HepG2 (cell line): Measurements from ENCODE around the gene HYLS1. TPM values are rescaled to one million over a fixed set of nuclear protein-coding genes. Genes with fewer than 3 reads are reported as not detected.

Experiments
- ATAC-seq: fragments of 200-7000 bp; cut with Tn5 transposase; 3 replicates; pipeline ENCODE4 v1.9.1; 2020; ENCODE audit warnings: mild to moderate bottlenecking, moderate library complexity
- BruUV-seq: library from RNA; stranded (reverse); fragments of 400-500 nt; replicated peaks from 2 replicates; lab custom pipeline; 2021; lab: Mats Ljungman, UMichigan
- CTCF ChIA-PET: fragments of 300-600 bp; formaldehyde crosslinking; extraction: SDS; loops from one replicate; lab custom pipeline; 2021; ENCODE audit warnings: low total read pairs, inconsistent platforms, low intra/inter-chr PET ratio; lab: Yijun Ruan, JAX
- POLR2A ChIA-PET: fragments of 350-600 bp; sonication (Branson Sonifier 250); formaldehyde crosslinking; loops from one replicate; lab custom pipeline; 2020; ENCODE audit warnings: antibody characterized with exemption, inconsistent platforms; lab: Yijun Ruan, JAX
- DNase-seq: peaks from one replicate; pipeline ENCODE4 v3.0.0-alpha.2; 2015; ENCODE audit warnings: low spot score
- FAIRE-seq: peaks from 3 replicates; lab custom pipeline; 2011; peaks lifted over from hg19 to GRCh38; lab: Jason Lieb, UNC
- H2AFZ ChIP-seq: one replicate; pipeline ENCODE4 v1.6.1; 2011; ENCODE audit warnings: low read length, inconsistent platforms
- H3K27ac ChIP-seq: fragments of 300-600 bp; 3 replicates; pipeline ENCODE4 v1.8.0; 2011; ENCODE audit warnings: mixed run types, mild to moderate bottlenecking, mixed read lengths, low read length, inconsistent platforms; ENCODE audit not compliant: insufficient read depth; ENCODE audit errors: extremely low read length
- H3K27me3 ChIP-seq, 2 experiments: fragments of 200-600 bp in 1 of 2; 2 replicates in 1 of 2; 3 replicates in 1 of 2; pipeline versions ENCODE4 v1.6.0 to v1.8.0; 2011; ENCODE audit warnings: low read length in 2 of 2, mild to moderate bottlenecking in 2 of 2, moderate library complexity in 2 of 2, inconsistent platforms in 1 of 2; ENCODE audit not compliant: insufficient read depth in 2 of 2, control insufficient read depth in 1 of 2
- H3K36me3 ChIP-seq, 2 experiments: fragments of 200-600 bp in 1 of 2; replicated peaks in 1 of 2; 2 replicates in 1 of 2; 3 replicates in 1 of 2; pipeline versions ENCODE4 v1.5.1 to v1.8.0; 2011; ENCODE audit warnings: low read length in 2 of 2, inconsistent platforms in 1 of 2; ENCODE audit not compliant: insufficient read depth in 2 of 2, control insufficient read depth in 1 of 2
- H3K4me1 ChIP-seq: 2 replicates; pipeline ENCODE4 v1.5.1; 2012; ENCODE audit warnings: low read length, inconsistent platforms; ENCODE audit not compliant: insufficient read depth
- H3K4me2 ChIP-seq: 2 replicates; pipeline ENCODE4 v1.6.0; 2011; ENCODE audit warnings: low read depth, low read length, inconsistent platforms
- H3K4me3 ChIP-seq, 3 experiments: fragments of 200-600 bp in 1 of 3; sonication (generic), shearing (Covaris generic) in 1 of 3; replicated peaks in 1 of 3; 2 replicates each; pipeline ENCODE4 v1.5.1; 2011 to 2016; ENCODE audit warnings: low read length in 3 of 3, inconsistent platforms in 2 of 3, low read depth in 2 of 3, mild to moderate bottlenecking in 2 of 3, control low read depth in 1 of 3, mixed read lengths in 1 of 3; ENCODE audit not compliant: insufficient read depth in 1 of 3
- H3K79me2 ChIP-seq: one replicate; pipeline ENCODE4 v1.6.1; 2011; ENCODE audit warnings: low read length, inconsistent platforms; ENCODE audit not compliant: insufficient read depth
- H3K9ac ChIP-seq: 2 replicates; pipeline ENCODE4 v1.6.0; 2011; ENCODE audit warnings: mild to moderate bottlenecking, low read depth, low read length, inconsistent platforms; ENCODE audit not compliant: insufficient read depth
- H3K9me3 ChIP-seq: 2 replicates; pipeline ENCODE4 v1.5.1; 2012; ENCODE audit warnings: mild to moderate bottlenecking, low read length
- H4K20me1 ChIP-seq: 2 replicates; pipeline ENCODE4 v1.6.0; 2011; ENCODE audit warnings: inconsistent platforms, mild to moderate bottlenecking, low read length, moderate library complexity; ENCODE audit not compliant: insufficient read depth
- BHLHE40 ChIP-seq: IDR thresholded peaks from 2 replicates; pipeline ENCODE4 v1.6.1; 2011; ENCODE audit warnings: low read length, improper control_type of control experiment
- FOXO1 ChIP-seq: sonication (generic); formaldehyde crosslinking; IDR thresholded peaks from 2 replicates; pipeline ENCODE4 v1.4.0; 2020; ENCODE audit warnings: missing genetic modification reagents
- KLF16 ChIP-seq, 2 experiments: sonication (generic) in 1 of 2; formaldehyde crosslinking in 1 of 2; IDR thresholded peaks; 2 replicates each; pipeline versions ENCODE4 v1.6.1 to v1.8.0; 2016 to 2023; ENCODE audit warnings: missing genetic modification reagents in 2 of 2, missing compliant biosample characterization in 1 of 2
- MIXL1 ChIP-seq: IDR thresholded peaks from 2 replicates; pipeline ENCODE4 v1.6.1; 2016
- NFE2L2 ChIP-seq: fragments of 150-350 bp; IDR thresholded peaks from 2 replicates; pipeline ENCODE4 v1.6.1; 2014; ENCODE audit warnings: low read length
- SMC3 ChIP-seq: IDR thresholded peaks from 2 replicates; pipeline ENCODE4 v1.6.1; 2011; ENCODE audit warnings: low read length, improper control_type of control experiment
- SOX6 ChIP-seq, 2 experiments: fragments of 450-650 bp in 1 of 2; sonication (generic) in 1 of 2; formaldehyde crosslinking in 1 of 2; IDR thresholded peaks; 2 replicates each; pipeline versions ENCODE4 v1.4.0 to v1.6.1; 2017 to 2020; ENCODE audit warnings: antibody characterized with exemption in 1 of 2, mild to moderate bottlenecking in 1 of 2, missing genetic modification reagents in 1 of 2
- ZNF124 ChIP-seq: sonication (generic); formaldehyde crosslinking; IDR thresholded peaks from 2 replicates; pipeline ENCODE4 v1.4.0; 2020; ENCODE audit warnings: missing genetic modification reagents
- ZNF670 ChIP-seq: sonication (generic); formaldehyde crosslinking; IDR thresholded peaks from 2 replicates; pipeline ENCODE4 v1.8.0; 2022; ENCODE audit warnings: mild to moderate bottlenecking, missing genetic modification reagents, borderline replicate concordance
- WGBS: methylation state at CpG from one replicate; pipeline ENCODE4 v1.1.6; 2017; ENCODE audit warnings: low lambda C conversion rate; 5-methylcytosine and 5-hydroxymethylcytosine counted together
- in situ Hi-C: cut with HindIII; loops from 2 replicates; pipeline ENCODE4 v1.10.0; 2017; ENCODE audit warnings: low pct_unique_long_range_greater_than_20kb; ENCODE audit not compliant: extremely low pct_ligation_motif_present
- intact Hi-C: fragments of 100-400 bp; cut with micrococcal nuclease; formaldehyde crosslinking; loops from one replicate; pipeline ENCODE4 v1.10.0; 2022; ENCODE audit not compliant: unreplicated experiment
- polyA plus RNA-seq, 8 experiments: library from polyadenylated mRNA; depleted of rRNA in 3 of 8; stranded (reverse) in 7 of 8; unstranded in 1 of 8; fragments of >200 nt; fragmentation: Illumina TruSeq in 4 of 8; extraction: Trizol in 4 of 8; gene quantifications; 2 replicates each; pipeline versions ENCODE4 v1.2.1 to v1.2.3, GENCODE V29; 2011 to 2016; ENCODE audit warnings: low read depth in 4 of 8, missing spikeins in 1 of 8, mixed read lengths in 1 of 8; ENCODE audit not compliant: insufficient read depth in 1 of 8
- total RNA-seq, 5 experiments: library from RNA; depleted of rRNA; stranded (reverse); fragments of >200 nt; fragmentation: Illumina TruSeq; extraction: Trizol; gene quantifications; 2 replicates each; pipeline ENCODE4 v1.2.3, GENCODE V29; 2016; ENCODE audit warnings: low read depth in 1 of 5
- TF ChIP-seq, protein P1 (sequence below): sonication (generic); formaldehyde crosslinking; IDR thresholded peaks from 2 replicates; pipeline ENCODE4 v1.4.0; 2020; ENCODE audit warnings: low read depth, missing genetic modification reagents
- TF ChIP-seq, protein P2 (sequence below): sonication (generic); formaldehyde crosslinking; IDR thresholded peaks from 2 replicates; pipeline ENCODE4 v1.9.0; 2022; ENCODE audit warnings: missing genetic modification reagents, mild to moderate bottlenecking, borderline replicate concordance
- TF ChIP-seq, protein P3 (sequence below): IDR thresholded peaks from 2 replicates; pipeline ENCODE4 v1.6.1; 2016; ENCODE audit warnings: low read depth, control low read depth
- TF ChIP-seq, protein P4 (sequence below): sonication (generic); formaldehyde crosslinking; IDR thresholded peaks from 2 replicates; pipeline ENCODE4 v1.8.0; 2022; ENCODE audit warnings: mild to moderate bottlenecking, missing genetic modification reagents, borderline replicate concordance

Gene HYLS1
- total and polyA plus RNA-seq, 2 of the 13 experiments (the other 11 are each of a cell fraction or from before 2014, with no cell fraction given): 1.3 to 3.8 TPM

DNA sequence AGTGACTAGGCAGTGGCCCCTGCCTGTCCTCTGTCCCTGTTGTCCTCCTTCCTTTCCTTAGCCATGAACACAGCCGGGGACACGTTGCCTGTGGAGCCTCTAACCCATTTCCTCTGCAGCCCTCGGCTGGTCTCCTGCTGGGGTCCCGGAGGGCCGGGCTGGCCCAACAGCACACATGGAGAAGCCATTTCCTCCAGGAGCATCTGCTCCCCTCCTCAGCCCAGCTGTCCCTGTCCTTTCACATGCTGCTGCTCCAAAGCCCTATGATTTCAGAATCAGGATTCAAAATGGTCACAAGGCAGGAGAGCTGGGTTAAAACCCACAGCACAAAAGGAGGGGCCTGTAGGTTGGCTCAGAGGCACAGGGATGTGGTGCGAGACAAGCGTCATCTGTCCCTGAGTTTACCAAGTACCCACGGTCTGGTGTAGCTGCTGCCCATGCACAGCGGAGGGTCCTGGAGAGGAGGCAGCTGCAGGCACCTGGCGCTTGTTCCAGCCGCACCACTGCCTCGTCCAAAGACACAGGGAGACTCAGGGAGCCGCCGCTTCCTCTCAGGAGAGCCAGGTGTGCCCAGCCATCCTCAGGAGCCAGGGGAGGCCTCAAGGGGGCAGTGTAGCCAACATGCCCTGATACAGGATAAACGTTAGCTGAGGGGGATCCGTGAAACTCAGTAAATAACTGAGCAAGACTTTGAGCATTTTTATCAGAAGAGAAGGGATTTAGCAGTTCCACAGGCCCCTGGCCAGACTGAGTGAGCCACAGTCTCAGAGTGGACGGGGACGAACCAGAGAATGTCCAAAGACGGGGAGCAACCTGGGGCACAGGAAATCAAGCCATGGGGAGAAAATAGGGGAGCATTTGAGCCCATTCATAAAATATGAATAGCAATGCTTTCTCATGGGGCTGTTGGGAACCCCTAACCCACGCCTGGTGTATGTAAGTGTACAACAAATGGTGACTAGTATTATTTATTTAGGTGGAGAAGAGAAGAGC, 54.4 kb downstream of the HYLS1 start:
- in situ Hi-C loops: loop anchor here (5.0 kb wide), 1 partner anchor 120 kb away; the partner anchor contains the start of gene CDON
- peak; percentile 60 for DNase-seq
- WGBS: 21% methylated on average over 11 of the region's 20 CpGs
- TF ChIP-seq NFE2L2 (no peak), ZNF670 (CRISPR knock-in tag) (no peak), SMC3 (peak; percentile 73), MIXL1 (CRISPR knock-in tag) (0 out of 2 replicates have a peak, but pooled peaks have one; percentile 16), SOX6 (IDR thresholded peaks at IDR 0.05) (no peak), SOX6 (CRISPR knock-in tag; IDR thresholded peaks at IDR 0.05) (0 out of 2 replicates have a peak, but pooled peaks have one; percentile 25), KLF16 (CRISPR knock-in tag; IDR thresholded peaks at IDR 0.05) (peak in 1 of 2 experiments; percentile 52; a peak in 1 of 4 replicates), FOXO1 (peak; percentile 50; the same call in 1 of the 2 replicates), ZNF124 (CRISPR knock-in tag) (peak; percentile 38; the same call in 1 of the 2 replicates), BHLHE40 (peak; percentile 13; the same call in 1 of the 2 replicates)
- TF ChIP-seq, protein P1, sequence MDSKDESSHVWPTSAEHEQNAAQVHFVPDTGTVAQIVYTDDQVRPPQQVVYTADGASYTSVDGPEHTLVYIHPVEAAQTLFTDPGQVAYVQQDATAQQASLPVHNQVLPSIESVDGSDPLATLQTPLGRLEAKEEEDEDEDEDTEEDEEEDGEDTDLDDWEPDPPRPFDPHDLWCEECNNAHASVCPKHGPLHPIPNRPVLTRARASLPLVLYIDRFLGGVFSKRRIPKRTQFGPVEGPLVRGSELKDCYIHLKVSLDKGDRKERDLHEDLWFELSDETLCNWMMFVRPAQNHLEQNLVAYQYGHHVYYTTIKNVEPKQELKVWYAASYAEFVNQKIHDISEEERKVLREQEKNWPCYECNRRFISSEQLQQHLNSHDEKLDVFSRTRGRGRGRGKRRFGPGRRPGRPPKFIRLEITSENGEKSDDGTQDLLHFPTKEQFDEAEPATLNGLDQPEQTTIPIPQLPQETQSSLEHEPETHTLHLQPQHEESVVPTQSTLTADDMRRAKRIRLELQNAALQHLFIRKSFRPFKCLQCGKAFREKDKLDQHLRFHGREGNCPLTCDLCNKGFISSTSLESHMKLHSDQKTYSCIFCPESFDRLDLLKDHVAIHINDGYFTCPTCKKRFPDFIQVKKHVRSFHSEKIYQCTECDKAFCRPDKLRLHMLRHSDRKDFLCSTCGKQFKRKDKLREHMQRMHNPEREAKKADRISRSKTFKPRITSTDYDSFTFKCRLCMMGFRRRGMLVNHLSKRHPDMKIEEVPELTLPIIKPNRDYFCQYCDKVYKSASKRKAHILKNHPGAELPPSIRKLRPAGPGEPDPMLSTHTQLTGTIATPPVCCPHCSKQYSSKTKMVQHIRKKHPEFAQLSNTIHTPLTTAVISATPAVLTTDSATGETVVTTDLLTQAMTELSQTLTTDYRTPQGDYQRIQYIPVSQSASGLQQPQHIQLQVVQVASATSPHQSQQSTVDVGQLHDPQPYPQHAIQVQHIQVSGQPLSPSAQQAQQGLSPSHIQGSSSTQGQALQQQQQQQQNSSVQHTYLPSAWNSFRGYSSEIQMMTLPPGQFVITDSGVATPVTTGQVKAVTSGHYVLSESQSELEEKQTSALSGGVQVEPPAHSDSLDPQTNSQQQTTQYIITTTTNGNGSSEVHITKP (CRISPR knock-in tag): 0 out of 2 replicates have a peak, but pooled peaks have one; percentile 17
- TF ChIP-seq, protein P2, sequence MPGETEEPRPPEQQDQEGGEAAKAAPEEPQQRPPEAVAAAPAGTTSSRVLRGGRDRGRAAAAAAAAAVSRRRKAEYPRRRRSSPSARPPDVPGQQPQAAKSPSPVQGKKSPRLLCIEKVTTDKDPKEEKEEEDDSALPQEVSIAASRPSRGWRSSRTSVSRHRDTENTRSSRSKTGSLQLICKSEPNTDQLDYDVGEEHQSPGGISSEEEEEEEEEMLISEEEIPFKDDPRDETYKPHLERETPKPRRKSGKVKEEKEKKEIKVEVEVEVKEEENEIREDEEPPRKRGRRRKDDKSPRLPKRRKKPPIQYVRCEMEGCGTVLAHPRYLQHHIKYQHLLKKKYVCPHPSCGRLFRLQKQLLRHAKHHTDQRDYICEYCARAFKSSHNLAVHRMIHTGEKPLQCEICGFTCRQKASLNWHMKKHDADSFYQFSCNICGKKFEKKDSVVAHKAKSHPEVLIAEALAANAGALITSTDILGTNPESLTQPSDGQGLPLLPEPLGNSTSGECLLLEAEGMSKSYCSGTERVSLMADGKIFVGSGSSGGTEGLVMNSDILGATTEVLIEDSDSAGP: peak; percentile 38; the same call in 1 of the 2 replicates
- TF ChIP-seq, protein P3, sequence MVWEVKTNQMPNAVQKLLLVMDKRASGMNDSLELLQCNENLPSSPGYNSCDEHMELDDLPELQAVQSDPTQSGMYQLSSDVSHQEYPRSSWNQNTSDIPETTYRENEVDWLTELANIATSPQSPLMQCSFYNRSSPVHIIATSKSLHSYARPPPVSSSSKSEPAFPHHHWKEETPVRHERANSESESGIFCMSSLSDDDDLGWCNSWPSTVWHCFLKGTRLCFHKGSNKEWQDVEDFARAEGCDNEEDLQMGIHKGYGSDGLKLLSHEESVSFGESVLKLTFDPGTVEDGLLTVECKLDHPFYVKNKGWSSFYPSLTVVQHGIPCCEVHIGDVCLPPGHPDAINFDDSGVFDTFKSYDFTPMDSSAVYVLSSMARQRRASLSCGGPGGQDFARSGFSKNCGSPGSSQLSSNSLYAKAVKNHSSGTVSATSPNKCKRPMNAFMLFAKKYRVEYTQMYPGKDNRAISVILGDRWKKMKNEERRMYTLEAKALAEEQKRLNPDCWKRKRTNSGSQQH (CRISPR knock-in tag): 0 out of 2 replicates have a peak, but pooled peaks have one; percentile 45
- TF ChIP-seq, protein P4, sequence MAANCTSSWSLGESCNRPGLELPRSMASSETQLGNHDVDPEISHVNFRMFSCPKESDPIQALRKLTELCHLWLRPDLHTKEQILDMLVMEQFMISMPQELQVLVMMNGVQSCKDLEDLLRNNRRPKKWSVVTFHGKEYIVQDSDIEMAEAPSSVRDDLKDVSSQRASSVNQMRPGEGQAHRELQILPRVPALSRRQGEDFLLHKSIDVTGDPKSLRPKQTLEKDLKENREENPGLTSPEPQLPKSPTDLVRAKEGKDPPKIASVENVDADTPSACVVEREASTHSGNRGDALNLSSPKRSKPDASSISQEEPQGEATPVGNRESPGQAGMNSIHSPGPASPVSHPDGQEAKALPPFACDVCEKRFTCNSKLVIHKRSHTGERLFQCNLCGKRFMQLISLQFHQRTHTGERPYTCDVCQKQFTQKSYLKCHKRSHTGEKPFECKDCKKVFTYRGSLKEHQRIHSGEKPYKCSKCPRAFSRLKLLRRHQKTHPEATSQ (CRISPR knock-in tag): no peak

More for the DNA sequence above, 54.4 kb downstream of the HYLS1 start:
- peaks cover 0 to 3% of the 10 kb centered on the region in 2 experiments; a peak in 1 of 5 replicates for H3K27me3 ChIP-seq
- BruUV-seq: no TSS peak
- H3K79me2 ChIP-seq: no peaks in the 10 kb centered on the region
- POLR2A ChIA-PET: no interaction called here
- intact Hi-C loops: loop anchor here (1.0 to 2.0 kb wide), 4 partner anchors 17 to 252 kb away; no protein-coding TSS in a partner anchor
- peak; percentile 44 for FAIRE-seq
- no peaks in the 10 kb centered on the region for H3K9me3 ChIP-seq
- CTCF ChIA-PET: interaction anchor here (0.7 to 2.5 kb wide), 3 partner anchors 120 to 252 kb away, joined by 3 to 15 read pairs (median 3); no protein-coding TSS in a partner anchor
- no peaks in the 10 kb centered on the region for H4K20me1 ChIP-seq
- H3K4me1 ChIP-seq: peaks cover 43% of the 10 kb centered on the region
- peak overlapping the region; percentile 82 for H3K4me2 ChIP-seq
- peak overlapping the region; percentile 40 for H3K9ac ChIP-seq
- H3K4me3 ChIP-seq: peak overlapping the region; percentile 36 to 64 (median 37)
- no peak overlapping the region for H3K27ac ChIP-seq
- ATAC-seq: peak; percentile 93
- H2AFZ ChIP-seq: no peak overlapping the region
- H3K36me3 ChIP-seq: no peaks in the 10 kb centered on the region
